HepG2 (cell line): ENCODE results near the gene KCNS1. TPM values are rescaled to one million over a fixed set of nuclear protein-coding genes. Genes with fewer than 3 reads are reported as not detected.

Experiments used
- ARID2 ChIP-seq: sonication (generic); formaldehyde crosslinking; IDR thresholded peaks from 2 replicates; pipeline ENCODE4 v1.8.1; 2022; ENCODE audit warnings: mild to moderate bottlenecking, missing genetic modification reagents, borderline replicate concordance
- DPF2 ChIP-seq: sonication (generic); formaldehyde crosslinking; IDR thresholded peaks from 2 replicates; pipeline ENCODE4 v1.4.0; 2020; ENCODE audit warnings: mild to moderate bottlenecking, low read depth, missing genetic modification reagents, borderline replicate concordance
- FOXC1 ChIP-seq: sonication (generic); formaldehyde crosslinking; IDR thresholded peaks from 2 replicates; pipeline ENCODE4 v1.8.0; 2022; ENCODE audit warnings: mild to moderate bottlenecking, missing genetic modification reagents, borderline replicate concordance
- FOXK2 ChIP-seq: fragments of 450-650 bp; IDR thresholded peaks from 2 replicates; pipeline ENCODE4 v1.6.1; 2016
- HDAC1 ChIP-seq: sonication (generic); formaldehyde crosslinking; IDR thresholded peaks from 2 replicates; pipeline ENCODE4 v1.5.1; 2020; ENCODE audit warnings: mild to moderate bottlenecking, missing genetic modification reagents
- MBD4 ChIP-seq: IDR thresholded peaks from 2 replicates; pipeline ENCODE4 v1.6.1; 2012; ENCODE audit warnings: low read length, inconsistent platforms, borderline replicate concordance
- MLXIP ChIP-seq: sonication (generic); formaldehyde crosslinking; IDR thresholded peaks from 2 replicates; pipeline ENCODE4 v1.9.0; 2021; ENCODE audit warnings: missing genetic modification reagents, borderline replicate concordance
- MXI1 ChIP-seq: IDR thresholded peaks from 3 replicates; pipeline ENCODE4 v1.6.1; 2012; ENCODE audit warnings: low read depth, low read length, inconsistent platforms, borderline replicate concordance
- MYC ChIP-seq: sonication (generic); formaldehyde crosslinking; IDR thresholded peaks from 2 replicates; pipeline ENCODE4 v1.9.0; 2021; ENCODE audit warnings: missing genetic modification reagents, borderline replicate concordance
- SNAPC2 ChIP-seq: sonication (generic); formaldehyde crosslinking; IDR thresholded peaks from 2 replicates; pipeline ENCODE4 v1.8.1; 2022; ENCODE audit warnings: mild to moderate bottlenecking, missing genetic modification reagents
- ZBED4 ChIP-seq: sonication (generic); formaldehyde crosslinking; IDR thresholded peaks from 2 replicates; pipeline ENCODE4 v1.4.0; 2020; ENCODE audit warnings: missing genetic modification reagents, borderline replicate concordance
- ZBTB10 ChIP-seq: sonication (generic); formaldehyde crosslinking; IDR thresholded peaks from 2 replicates; pipeline ENCODE4 v1.4.0; 2020; ENCODE audit warnings: missing genetic modification reagents, borderline replicate concordance
- ZBTB4 ChIP-seq: sonication (generic); formaldehyde crosslinking; IDR thresholded peaks from 2 replicates; pipeline ENCODE4 v1.4.0; 2020; ENCODE audit warnings: missing genetic modification reagents, mild to moderate bottlenecking, borderline replicate concordance
- ZNF235 ChIP-seq: sonication (generic); formaldehyde crosslinking; IDR thresholded peaks from 2 replicates; pipeline ENCODE4 v1.8.1; 2023; ENCODE audit warnings: mild to moderate bottlenecking, missing genetic modification reagents, borderline replicate concordance
- ZNF678 ChIP-seq: sonication (generic); formaldehyde crosslinking; IDR thresholded peaks from 2 replicates; pipeline ENCODE4 v1.4.0; 2020; ENCODE audit warnings: mild to moderate bottlenecking, missing genetic modification reagents
- ZNF83 ChIP-seq: sonication (generic); formaldehyde crosslinking; IDR thresholded peaks from 2 replicates; pipeline ENCODE4 v1.4.0; 2020; ENCODE audit warnings: missing genetic modification reagents, mild to moderate bottlenecking, borderline replicate concordance
- polyA plus RNA-seq, 8 experiments: library from polyadenylated mRNA; depleted of rRNA in 3 of 8; stranded (reverse) in 7 of 8; unstranded in 1 of 8; fragments of >200 nt; fragmentation: Illumina TruSeq in 4 of 8; extraction: Trizol in 4 of 8; gene quantifications; 2 replicates each; pipeline versions ENCODE4 v1.2.1 to v1.2.3, GENCODE V29; 2011 to 2016; ENCODE audit warnings: low read depth in 4 of 8, missing spikeins in 1 of 8, mixed read lengths in 1 of 8; ENCODE audit not compliant: insufficient read depth in 1 of 8
- total RNA-seq, 5 experiments: library from RNA; depleted of rRNA; stranded (reverse); fragments of >200 nt; fragmentation: Illumina TruSeq; extraction: Trizol; gene quantifications; 2 replicates each; pipeline ENCODE4 v1.2.3, GENCODE V29; 2016; ENCODE audit warnings: low read depth in 1 of 5

KCNS1 gene
- total and polyA plus RNA-seq, 2 of the 13 experiments (the other 11 are each of a cell fraction or from before 2014, with no cell fraction given): 0.03 TPM; not detected in 1

- TF ChIP-seq ZBTB10 (CRISPR knock-in tag) (no peak), ZNF235 (no peak), DPF2 (CRISPR knock-in tag) (no peak), FOXK2 (no peak), MXI1 (no peak), ZNF83 (CRISPR knock-in tag) (0 out of 2 replicates have a peak, but pooled peaks have one; percentile 71), FOXC1 (CRISPR knock-in tag) (no peak), ZBED4 (CRISPR knock-in tag) (no peak), ZBTB4 (CRISPR knock-in tag) (no peak), MYC (no peak), ZNF678 (CRISPR knock-in tag) (no peak), MBD4 (no peak), ARID2 (CRISPR knock-in tag) (no peak), SNAPC2 (CRISPR knock-in tag) (no peak), HDAC1 (no peak), MLXIP (CRISPR knock-in tag) (no peak)
Observed at GRCh38 chr20:45111799-45112471, 11.0 kb upstream of the KCNS1 start (continued).
